H1 (cell line): ENCODE measurements around the gene TENT4A. TPM values are rescaled to one million over a fixed set of nuclear protein-coding genes. Genes with fewer than 3 reads are reported as not detected.

Experiments used
- CTCF ChIA-PET: fragments of 300-600 bp; sonication (Branson Sonifier 250); formaldehyde crosslinking; loops from one replicate; lab custom pipeline; 2021; ENCODE audit not compliant: partially characterized antibody; lab: Charles Lee
- POLR2A ChIA-PET: fragments of 300-600 bp; sonication (Branson Sonifier 250); formaldehyde crosslinking; loops from one replicate; lab custom pipeline; 2021; ENCODE audit warnings: inconsistent platforms; ENCODE audit not compliant: partially characterized antibody; lab: Charles Lee
- DNase-seq, 2 experiments: peaks; one replicate each; pipeline versions ENCODE4 v3.0.0 to v3.0.0-alpha.2; 2010 to 2022; ENCODE audit warnings: low spot score in 2 of 2, low read depth in 1 of 2, mixed read lengths in 1 of 2
- FAIRE-seq: peaks from 2 replicates; lab custom pipeline; 2011; peaks lifted over from hg19 to GRCh38; lab: Jason Lieb, UNC
- H2AFZ ChIP-seq: 2 replicates; pipeline ENCODE4 v1.8.1; 2012; ENCODE audit warnings: low read length, inconsistent platforms
- H2AK5ac ChIP-seq: 2 replicates; pipeline ENCODE4 v1.6.1; 2013; ENCODE audit warnings: low read depth, low read length
- H2BK120ac ChIP-seq: replicated peaks from 2 replicates; pipeline ENCODE3; 2013; ENCODE audit warnings: low read depth, low read length, inconsistent platforms
- H2BK12ac ChIP-seq: 2 replicates; pipeline ENCODE4 v1.6.1; 2013; ENCODE audit warnings: low read depth, low read length
- H2BK15ac ChIP-seq: 2 replicates; pipeline ENCODE4 v1.6.1; 2013; ENCODE audit warnings: low read length
- H2BK20ac ChIP-seq: 2 replicates; pipeline ENCODE4 v1.6.1; 2013; ENCODE audit warnings: low read length
- H2BK5ac ChIP-seq: 2 replicates; pipeline ENCODE4 v1.6.1; 2013; ENCODE audit warnings: low read depth, low read length
- H3K14ac ChIP-seq: 2 replicates; pipeline ENCODE4 v1.6.1; 2013; ENCODE audit warnings: inconsistent platforms; ENCODE audit not compliant: insufficient read length
- H3K18ac ChIP-seq: 2 replicates; pipeline ENCODE4 v1.6.1; 2013; ENCODE audit warnings: low read length; ENCODE audit errors: extremely low read depth
- H3K23ac ChIP-seq: 2 replicates; pipeline ENCODE4 v1.6.1; 2013; ENCODE audit warnings: inconsistent platforms; ENCODE audit not compliant: insufficient read length
- H3K23me2 ChIP-seq: 2 replicates; pipeline ENCODE4 v1.6.1; 2013; ENCODE audit warnings: low read depth, low read length
- H3K27ac ChIP-seq: 2 replicates; pipeline ENCODE4 v1.6.1; 2011; ENCODE audit warnings: low read depth, low read length, inconsistent platforms
- H3K27me3 ChIP-seq, 4 experiments: replicated peaks in 1 of 4; 1 replicate in 1 of 4; 2 replicates in 3 of 4; pipeline versions ENCODE4 v1.6.1 to v1.8.1; 2011 to 2013; ENCODE audit warnings: low read length in 3 of 4, mild to moderate bottlenecking in 3 of 4, inconsistent platforms in 2 of 4, mixed read lengths in 2 of 4, moderate library complexity in 1 of 4; ENCODE audit not compliant: control insufficient read depth in 3 of 4, insufficient read depth in 3 of 4; ENCODE audit errors: extremely low read depth in 1 of 4
- H3K36me3 ChIP-seq, 4 experiments: 2 replicates each; pipeline versions ENCODE4 v1.6.1 to v1.8.1; 2011 to 2013; ENCODE audit warnings: mild to moderate bottlenecking in 4 of 4, low read length in 3 of 4, moderate library complexity in 2 of 4, control low read depth in 1 of 4, inconsistent platforms in 1 of 4; ENCODE audit not compliant: insufficient read depth in 4 of 4, control insufficient read depth in 2 of 4
- H3K4ac ChIP-seq: replicated peaks from 2 replicates; pipeline ENCODE3; 2013; ENCODE audit warnings: low read length, low read depth, mixed read lengths, inconsistent platforms; ENCODE audit not compliant: insufficient read length
- H3K4me1 ChIP-seq, 4 experiments: replicated peaks in 1 of 4; 1 replicate in 1 of 4; 2 replicates in 3 of 4; pipeline versions ENCODE4 v1.6.1 to v1.8.1; 2011 to 2013; ENCODE audit warnings: low read length in 3 of 4, inconsistent platforms in 2 of 4, mixed read lengths in 1 of 4; ENCODE audit not compliant: insufficient read depth in 4 of 4, control insufficient read depth in 3 of 4
- H3K4me2 ChIP-seq, 2 experiments: 2 replicates each; pipeline versions ENCODE4 v1.6.1 to v1.8.1; 2011 to 2013; ENCODE audit warnings: low read depth in 2 of 2, low read length in 2 of 2, control low read depth in 1 of 2, inconsistent platforms in 1 of 2, mild to moderate bottlenecking in 1 of 2; ENCODE audit not compliant: insufficient read depth in 1 of 2
- H3K4me3 ChIP-seq, 4 experiments: fragments of 200-600, 300-600 bp in 1 of 4; sonication (generic), shearing (Covaris generic), sonication (Bioruptor Twin) in 1 of 4; 2 replicates each; pipeline versions ENCODE4 v1.5.1 to v1.8.1; 2011 to 2016; ENCODE audit warnings: low read length in 4 of 4, low read depth in 3 of 4, control low read depth in 2 of 4, inconsistent platforms in 2 of 4, mild to moderate bottlenecking in 2 of 4, mixed read lengths in 1 of 4, moderate library complexity in 1 of 4; ENCODE audit not compliant: insufficient read depth in 2 of 4; ENCODE audit errors: extremely low read depth in 1 of 4
- H3K56ac ChIP-seq: replicated peaks from 2 replicates; pipeline ENCODE3; 2013; ENCODE audit warnings: low read depth, mild to moderate bottlenecking, mixed read lengths, low read length, inconsistent platforms; ENCODE audit not compliant: insufficient read length
- H3K79me1 ChIP-seq: 2 replicates; pipeline ENCODE4 v1.6.1; 2013; ENCODE audit warnings: low read depth, low read length, control low read depth
- H3K79me2 ChIP-seq, 2 experiments: 2 replicates each; pipeline versions ENCODE4 v1.6.1 to v1.8.1; 2012 to 2013; ENCODE audit warnings: low read length in 2 of 2, mild to moderate bottlenecking in 2 of 2, inconsistent platforms in 1 of 2; ENCODE audit not compliant: insufficient read depth in 2 of 2, control insufficient read depth in 1 of 2
- H3K9ac ChIP-seq, 4 experiments: replicated peaks in 1 of 4; 1 replicate in 1 of 4; 2 replicates in 3 of 4; pipeline versions ENCODE4 v1.6.1 to v1.8.1; 2011 to 2013; ENCODE audit warnings: low read depth in 3 of 4, low read length in 3 of 4, control low read depth in 2 of 4, mild to moderate bottlenecking in 2 of 4, moderate library complexity in 2 of 4, inconsistent platforms in 1 of 4; ENCODE audit errors: extremely low read depth in 1 of 4
- H3K9me3 ChIP-seq, 2 experiments: 2 replicates each; pipeline versions ENCODE4 v1.6.1 to v1.8.1; 2012 to 2013; ENCODE audit warnings: mild to moderate bottlenecking in 2 of 2, moderate library complexity in 2 of 2, control low read depth in 1 of 2, inconsistent platforms in 1 of 2, low read depth in 1 of 2, low read length in 1 of 2, mixed read lengths in 1 of 2; ENCODE audit not compliant: insufficient read depth in 2 of 2
- H4K20me1 ChIP-seq, 2 experiments: replicated peaks in 1 of 2; 2 replicates each; pipeline versions ENCODE3 to v1.8.1; 2011 to 2013; ENCODE audit warnings: inconsistent platforms in 2 of 2, low read length in 2 of 2, mild to moderate bottlenecking in 1 of 2; ENCODE audit not compliant: insufficient read depth in 2 of 2, control insufficient read depth in 1 of 2
- H4K5ac ChIP-seq: 2 replicates; pipeline ENCODE4 v1.6.1; 2013; ENCODE audit warnings: low read length, low read depth, mixed read lengths, inconsistent platforms; ENCODE audit not compliant: insufficient read length
- H4K8ac ChIP-seq: 2 replicates; pipeline ENCODE4 v1.8.0; 2013; ENCODE audit warnings: mild to moderate bottlenecking, moderate library complexity, low read length, inconsistent platforms; ENCODE audit not compliant: insufficient read depth; ENCODE audit errors: extremely low read depth
- H4K91ac ChIP-seq: replicated peaks from 2 replicates; pipeline ENCODE3; 2013; ENCODE audit warnings: low read length, mixed read lengths, inconsistent platforms; ENCODE audit not compliant: insufficient read length
- ASH2L ChIP-seq: fragments of 200-600, 300-600 bp; sonication (generic); IDR thresholded peaks from one replicate; pipeline ENCODE4 v1.7.1; 2017; ENCODE audit warnings: low read length
- BCL11A ChIP-seq, 2 experiments: IDR thresholded peaks; one replicate each; pipeline ENCODE4 v1.6.1; 2011; ENCODE audit warnings: low read depth in 2 of 2, low read length in 2 of 2, mild to moderate bottlenecking in 2 of 2
- POLR2AphosphoS5 ChIP-seq: IDR thresholded peaks from 2 replicates; pipeline ENCODE4 v1.6.1; 2011; ENCODE audit warnings: low read depth, low read length
- SAP30 ChIP-seq: fragments of 300-600 bp; sonication (generic); IDR thresholded peaks from 2 replicates; pipeline ENCODE4 v1.7.1; 2012; ENCODE audit warnings: low read length, moderate library complexity, mild to moderate bottlenecking, inconsistent platforms; ENCODE audit not compliant: insufficient read depth, insufficient replicate concordance
- SP4 ChIP-seq: IDR thresholded peaks from 2 replicates; pipeline ENCODE4 v1.6.1; 2012; ENCODE audit warnings: low read length, inconsistent platforms
- TBP ChIP-seq: IDR thresholded peaks from 2 replicates; pipeline ENCODE4 v1.6.1; 2011; ENCODE audit warnings: low read depth, low read length, improper control_type of control experiment
- WGBS, 2 experiments: shearing (Covaris generic) in 1 of 2; methylation state at CpG; one replicate each; pipeline versions ENCODE4 v1.1.6 to v1.1.7; 2013 to 2015; ENCODE audit warnings: low lambda C conversion rate in 2 of 2, mixed read lengths in 2 of 2, inconsistent platforms in 1 of 2, low coverage in 1 of 2, missing lambda C conversion rate in 1 of 2; ENCODE audit not compliant: insufficient replicate concordance in 2 of 2, insufficient coverage in 1 of 2, insufficient read length in 1 of 2; ENCODE audit errors: extremely low coverage in 1 of 2, missing lambda C conversion rate in 1 of 2; 5-methylcytosine and 5-hydroxymethylcytosine counted together
- polyA plus RNA-seq, 7 experiments: library from polyadenylated mRNA; depleted of rRNA in 3 of 7; stranded (reverse) in 5 of 7; unstranded in 2 of 7; fragments of >200 nt in 5 of 7; fragments of 200-250 nt in 2 of 7; gene quantifications; 1 replicate in 5 of 7; 2 replicates in 1 of 7; 4 replicates in 1 of 7; pipeline versions ENCODE4 v1.2.1 to v1.2.3, GENCODE V29; 2011 to 2013; ENCODE audit warnings: missing spikeins in 2 of 7, mixed read lengths in 2 of 7
- total RNA-seq: library from RNA; stranded (reverse); fragmentation: NEBNext Ultra II Directional; extraction: Animal tissue kit (Norgen Biotek cat#: 25700); gene quantifications from 2 replicates; pipeline ENCODE4 v1.2.1, GENCODE V29; 2021
- TF ChIP-seq, protein P1 (sequence below), 3 experiments: IDR thresholded peaks; 1 replicate in 2 of 3; 2 replicates in 1 of 3; pipeline versions ENCODE4 v1.5.1 to v1.6.1; 2011; ENCODE audit warnings: low read length in 3 of 3, mild to moderate bottlenecking in 3 of 3, inconsistent platforms in 2 of 3, low read depth in 1 of 3, moderate library complexity in 1 of 3; ENCODE audit not compliant: insufficient read depth in 1 of 3; ENCODE audit errors: control extremely low read depth in 1 of 3
- TF ChIP-seq, protein P2 (sequence below): IDR thresholded peaks from 2 replicates; pipeline ENCODE4 v1.6.1; 2012; ENCODE audit warnings: inconsistent platforms
- TF ChIP-seq, protein P3 (sequence below): IDR thresholded peaks from 2 replicates; pipeline ENCODE4 v1.6.1; 2011; ENCODE audit warnings: low read length, improper control_type of control experiment

TENT4A gene
- total and polyA plus RNA-seq, 2 of the 8 experiments (the other 6 are each of a cell fraction or from before 2014, with no cell fraction given): 8.9 to 25.1 TPM

DNA sequence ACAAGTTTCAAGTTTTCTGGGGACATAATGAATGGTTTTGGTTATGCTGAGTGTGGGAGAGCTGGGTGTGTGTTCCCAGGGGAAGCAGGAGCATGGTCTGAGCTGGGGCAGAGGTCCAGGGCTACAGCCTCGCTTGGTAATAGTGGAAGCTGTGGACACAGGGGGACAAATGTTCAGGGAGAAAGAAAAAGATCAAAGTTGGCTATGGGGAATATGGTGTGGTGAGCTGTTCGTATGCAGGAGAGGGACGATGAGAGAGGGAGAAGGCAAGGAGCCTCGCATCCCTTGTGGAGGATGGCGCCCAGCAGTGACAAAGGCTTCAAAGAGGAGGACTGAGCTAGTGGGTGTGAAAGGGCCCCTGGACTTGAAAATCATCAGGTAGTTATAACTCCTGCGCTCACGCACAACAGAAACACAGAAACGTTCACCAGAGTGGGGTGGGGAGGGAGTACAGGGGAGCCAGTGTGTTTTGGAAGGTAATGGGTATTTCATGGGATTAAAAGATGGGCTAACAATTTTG is 77.2 kb downstream of the TENT4A start:
- peaks cover 0 to 3% of the 10 kb centered on the region in 2 experiments for H4K20me1 ChIP-seq
- no peak overlapping the region for H3K4me3 ChIP-seq
- no peak overlapping the region for H2BK12ac ChIP-seq
- no peak overlapping the region for H2BK20ac ChIP-seq
- H3K4me2 ChIP-seq: no peak overlapping the region
- no peak overlapping the region for H3K14ac ChIP-seq
- H2BK120ac ChIP-seq: no peak overlapping the region
- H3K9me3 ChIP-seq: no peaks in the 10 kb centered on the region
- H2BK15ac ChIP-seq: no peak overlapping the region
- no peak overlapping the region for H4K5ac ChIP-seq
- H4K8ac ChIP-seq: no peak overlapping the region
- WGBS, 2 experiments: 79% methylated on average over 8 of the region's 8 CpGs; no CpG with 5 or more reads in 1 of the 2 experiments
- no peaks in the 10 kb centered on the region for H3K79me2 ChIP-seq
- H2AFZ ChIP-seq: no peak overlapping the region
- H3K27ac ChIP-seq: no peak overlapping the region
- H2BK5ac ChIP-seq: no peak overlapping the region
- H3K9ac ChIP-seq: no peak overlapping the region
- DNase-seq: peak in 1 of 2 experiments; percentile 16
- H3K23ac ChIP-seq: no peak overlapping the region
- no peak for FAIRE-seq
- no peak overlapping the region; the same call in 1 of the 2 replicates for H3K18ac ChIP-seq
- CTCF ChIA-PET: interaction anchor here (0.9 to 5.6 kb wide), 11 partner anchors 9 to 1037 kb away, joined by 3 to 58 read pairs (median 4); no protein-coding TSS in a partner anchor
- no peaks in the 10 kb centered on the region for H3K36me3 ChIP-seq
- H3K4ac ChIP-seq: no peak overlapping the region
- no peaks in the 10 kb centered on the region for H3K79me1 ChIP-seq
- POLR2A ChIA-PET: no interaction called here
- H3K56ac ChIP-seq: no peak overlapping the region
- no peaks in the 10 kb centered on the region for H3K27me3 ChIP-seq
- H3K4me1 ChIP-seq: no peaks in the 10 kb centered on the region
- no peak overlapping the region for H2AK5ac ChIP-seq
- peaks cover 4% of the 10 kb centered on the region; the same call in 1 of the 2 replicates for H3K23me2 ChIP-seq
- no peak overlapping the region for H4K91ac ChIP-seq
- TF ChIP-seq SP4 (no peak), SAP30 (no peak), BCL11A (IDR thresholded peaks at IDR 0.05; ENCODE audit: low read depth in 2 of 2, low read length in 2 of 2) (no peak), POLR2AphosphoS5 (no peak), TBP (no peak), ASH2L (no peak)
- TF ChIP-seq, protein P1, sequence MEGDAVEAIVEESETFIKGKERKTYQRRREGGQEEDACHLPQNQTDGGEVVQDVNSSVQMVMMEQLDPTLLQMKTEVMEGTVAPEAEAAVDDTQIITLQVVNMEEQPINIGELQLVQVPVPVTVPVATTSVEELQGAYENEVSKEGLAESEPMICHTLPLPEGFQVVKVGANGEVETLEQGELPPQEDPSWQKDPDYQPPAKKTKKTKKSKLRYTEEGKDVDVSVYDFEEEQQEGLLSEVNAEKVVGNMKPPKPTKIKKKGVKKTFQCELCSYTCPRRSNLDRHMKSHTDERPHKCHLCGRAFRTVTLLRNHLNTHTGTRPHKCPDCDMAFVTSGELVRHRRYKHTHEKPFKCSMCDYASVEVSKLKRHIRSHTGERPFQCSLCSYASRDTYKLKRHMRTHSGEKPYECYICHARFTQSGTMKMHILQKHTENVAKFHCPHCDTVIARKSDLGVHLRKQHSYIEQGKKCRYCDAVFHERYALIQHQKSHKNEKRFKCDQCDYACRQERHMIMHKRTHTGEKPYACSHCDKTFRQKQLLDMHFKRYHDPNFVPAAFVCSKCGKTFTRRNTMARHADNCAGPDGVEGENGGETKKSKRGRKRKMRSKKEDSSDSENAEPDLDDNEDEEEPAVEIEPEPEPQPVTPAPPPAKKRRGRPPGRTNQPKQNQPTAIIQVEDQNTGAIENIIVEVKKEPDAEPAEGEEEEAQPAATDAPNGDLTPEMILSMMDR (IDR thresholded peaks at IDR 0.05; ENCODE audit: control extremely low read depth in 1 of 3, insufficient read depth in 1 of 3, low read depth in 1 of 3, low read length in 3 of 3): no peak
- TF ChIP-seq, protein P2, sequence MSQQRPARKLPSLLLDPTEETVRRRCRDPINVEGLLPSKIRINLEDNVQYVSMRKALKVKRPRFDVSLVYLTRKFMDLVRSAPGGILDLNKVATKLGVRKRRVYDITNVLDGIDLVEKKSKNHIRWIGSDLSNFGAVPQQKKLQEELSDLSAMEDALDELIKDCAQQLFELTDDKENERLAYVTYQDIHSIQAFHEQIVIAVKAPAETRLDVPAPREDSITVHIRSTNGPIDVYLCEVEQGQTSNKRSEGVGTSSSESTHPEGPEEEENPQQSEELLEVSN: no peak
- TF ChIP-seq, protein P3, sequence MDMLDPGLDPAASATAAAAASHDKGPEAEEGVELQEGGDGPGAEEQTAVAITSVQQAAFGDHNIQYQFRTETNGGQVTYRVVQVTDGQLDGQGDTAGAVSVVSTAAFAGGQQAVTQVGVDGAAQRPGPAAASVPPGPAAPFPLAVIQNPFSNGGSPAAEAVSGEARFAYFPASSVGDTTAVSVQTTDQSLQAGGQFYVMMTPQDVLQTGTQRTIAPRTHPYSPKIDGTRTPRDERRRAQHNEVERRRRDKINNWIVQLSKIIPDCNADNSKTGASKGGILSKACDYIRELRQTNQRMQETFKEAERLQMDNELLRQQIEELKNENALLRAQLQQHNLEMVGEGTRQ: no peak
